Loucy (cell line): ENCODE measurements around the gene SLCO2B1.
A peak's percentile ranks its signal among the peaks of the same experiment; 100 is the strongest.

Experiments
- H2AFZ ChIP-seq: fragments of 200-600 bp; sonication (generic); 2 replicates; pipeline ENCODE4 v1.6.0; 2016; ENCODE audit warnings: antibody characterized with exemption, mild to moderate bottlenecking, low read length, moderate library complexity
- H3F3A ChIP-seq: fragments of 200-600 bp; 2 replicates; pipeline ENCODE4 v1.6.0; 2016; ENCODE audit warnings: antibody characterized with exemption, low read depth, mild to moderate bottlenecking
- H3K27me3 ChIP-seq: fragments of 200-600 bp; sonication (generic); 2 replicates; pipeline ENCODE4 v1.6.1; 2014; ENCODE audit warnings: low read length, mild to moderate bottlenecking; ENCODE audit not compliant: insufficient read depth, poor library complexity, severe bottlenecking
- H3K36me3 ChIP-seq: fragments of 200-600 bp; sonication (generic); 2 replicates; pipeline ENCODE4 v1.6.1; 2016; ENCODE audit warnings: low read length; ENCODE audit not compliant: insufficient read depth
- H3K4me1 ChIP-seq: fragments of 200-600 bp; sonication (generic); 2 replicates; pipeline ENCODE4 v1.5.1; 2014; ENCODE audit warnings: low read length, mild to moderate bottlenecking; ENCODE audit not compliant: insufficient read depth, poor library complexity, severe bottlenecking
- H3K4me2 ChIP-seq: fragments of 200-600 bp; sonication (generic); 2 replicates; pipeline ENCODE4 v1.6.0; 2014; ENCODE audit warnings: antibody characterized with exemption, low read length, low read depth, mild to moderate bottlenecking; ENCODE audit not compliant: poor library complexity, severe bottlenecking
- H3K4me3 ChIP-seq: fragments of 200-600 bp; sonication (generic); 2 replicates; pipeline ENCODE4 v1.5.1; 2014; ENCODE audit warnings: low read length, mild to moderate bottlenecking, mixed read lengths; ENCODE audit not compliant: poor library complexity, severe bottlenecking
- H3K79me2 ChIP-seq: fragments of 200-600 bp; sonication (generic); 2 replicates; pipeline ENCODE4 v1.6.1; 2014; ENCODE audit warnings: low read length; ENCODE audit not compliant: insufficient read depth
- H3K9ac ChIP-seq: fragments of 200-600 bp; sonication (generic); 2 replicates; pipeline ENCODE4 v1.6.0; 2014; ENCODE audit warnings: mild to moderate bottlenecking, low read depth, low read length, moderate library complexity; ENCODE audit not compliant: poor library complexity, severe bottlenecking
- H3K9me2 ChIP-seq: fragments of 200-600 bp; sonication (generic); replicated peaks from 2 replicates; pipeline ENCODE4 v1.6.1; 2016; ENCODE audit warnings: low read depth, low read length, mixed read lengths
- H3K9me3 ChIP-seq: fragments of 200-600 bp; sonication (generic); 2 replicates; pipeline ENCODE4 v1.6.1; 2014; ENCODE audit warnings: mild to moderate bottlenecking, antibody characterized with exemption, low read length, low read depth; ENCODE audit not compliant: insufficient read depth
- H4K20me1 ChIP-seq: fragments of 200-600 bp; sonication (generic); 2 replicates; pipeline ENCODE4 v1.6.0; 2014; ENCODE audit warnings: antibody characterized with exemption, low read length, mild to moderate bottlenecking; ENCODE audit not compliant: insufficient read depth, poor library complexity, severe bottlenecking
- EZH2phosphoT487 ChIP-seq: fragments of 200-600 bp; IDR thresholded peaks from 2 replicates; pipeline ENCODE4 v1.6.1; 2018; ENCODE audit warnings: antibody characterized with exemption, mild to moderate bottlenecking, moderate library complexity, borderline replicate concordance
- TF ChIP-seq, protein P1 (sequence below): fragments of 200-600 bp; sonication (generic); conservative IDR thresholded peaks from 2 replicates; pipeline ENCODE4 v1.5.1; 2014; ENCODE audit warnings: mild to moderate bottlenecking, antibody characterized with exemption, low read length

The SLCO2B1 gene

DNA sequence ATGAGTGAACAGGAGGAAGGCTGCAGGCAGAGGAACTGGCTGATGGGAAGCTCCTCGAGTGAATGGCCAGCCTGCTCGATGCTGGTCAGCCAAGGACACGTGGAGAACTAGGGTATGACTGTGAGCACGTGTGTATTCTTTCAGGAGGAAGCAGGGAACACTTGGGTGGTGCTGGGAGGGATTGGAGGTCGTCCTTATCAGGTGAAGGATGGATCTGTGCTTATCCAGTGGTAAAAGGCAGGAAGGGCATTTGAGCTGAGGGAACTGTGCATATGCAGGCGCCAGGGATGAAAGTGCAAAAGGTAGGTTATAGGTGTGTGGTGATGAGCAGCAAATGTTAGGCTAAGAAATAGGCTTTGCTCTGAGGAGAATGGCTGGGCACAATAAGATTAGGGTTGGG lies 9.7 kb upstream of the SLCO2B1 start:
- no peaks in the 10 kb centered on the region for H3K36me3 ChIP-seq
- no peaks in the 10 kb centered on the region for H4K20me1 ChIP-seq
- H3K4me1 ChIP-seq = peaks cover 18% of the 10 kb centered on the region
- TF ChIP-seq EZH2phosphoT487 = no peak
- TF ChIP-seq, protein P1, sequence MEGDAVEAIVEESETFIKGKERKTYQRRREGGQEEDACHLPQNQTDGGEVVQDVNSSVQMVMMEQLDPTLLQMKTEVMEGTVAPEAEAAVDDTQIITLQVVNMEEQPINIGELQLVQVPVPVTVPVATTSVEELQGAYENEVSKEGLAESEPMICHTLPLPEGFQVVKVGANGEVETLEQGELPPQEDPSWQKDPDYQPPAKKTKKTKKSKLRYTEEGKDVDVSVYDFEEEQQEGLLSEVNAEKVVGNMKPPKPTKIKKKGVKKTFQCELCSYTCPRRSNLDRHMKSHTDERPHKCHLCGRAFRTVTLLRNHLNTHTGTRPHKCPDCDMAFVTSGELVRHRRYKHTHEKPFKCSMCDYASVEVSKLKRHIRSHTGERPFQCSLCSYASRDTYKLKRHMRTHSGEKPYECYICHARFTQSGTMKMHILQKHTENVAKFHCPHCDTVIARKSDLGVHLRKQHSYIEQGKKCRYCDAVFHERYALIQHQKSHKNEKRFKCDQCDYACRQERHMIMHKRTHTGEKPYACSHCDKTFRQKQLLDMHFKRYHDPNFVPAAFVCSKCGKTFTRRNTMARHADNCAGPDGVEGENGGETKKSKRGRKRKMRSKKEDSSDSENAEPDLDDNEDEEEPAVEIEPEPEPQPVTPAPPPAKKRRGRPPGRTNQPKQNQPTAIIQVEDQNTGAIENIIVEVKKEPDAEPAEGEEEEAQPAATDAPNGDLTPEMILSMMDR = no peak
- H3K4me3 ChIP-seq = no peak overlapping the region
- no peaks in the 10 kb centered on the region for H3K9me2 ChIP-seq
- no peaks in the 10 kb centered on the region for H3K9me3 ChIP-seq
- no peak overlapping the region for H3K4me2 ChIP-seq
- peaks cover 5% of the 10 kb centered on the region; the same call in 1 of the 2 replicates for H3F3A ChIP-seq
- H2AFZ ChIP-seq = no peak overlapping the region
- no peaks in the 10 kb centered on the region for H3K79me2 ChIP-seq
- no peak overlapping the region for H3K9ac ChIP-seq
- H3K27me3 ChIP-seq = no peaks in the 10 kb centered on the region

DNA sequence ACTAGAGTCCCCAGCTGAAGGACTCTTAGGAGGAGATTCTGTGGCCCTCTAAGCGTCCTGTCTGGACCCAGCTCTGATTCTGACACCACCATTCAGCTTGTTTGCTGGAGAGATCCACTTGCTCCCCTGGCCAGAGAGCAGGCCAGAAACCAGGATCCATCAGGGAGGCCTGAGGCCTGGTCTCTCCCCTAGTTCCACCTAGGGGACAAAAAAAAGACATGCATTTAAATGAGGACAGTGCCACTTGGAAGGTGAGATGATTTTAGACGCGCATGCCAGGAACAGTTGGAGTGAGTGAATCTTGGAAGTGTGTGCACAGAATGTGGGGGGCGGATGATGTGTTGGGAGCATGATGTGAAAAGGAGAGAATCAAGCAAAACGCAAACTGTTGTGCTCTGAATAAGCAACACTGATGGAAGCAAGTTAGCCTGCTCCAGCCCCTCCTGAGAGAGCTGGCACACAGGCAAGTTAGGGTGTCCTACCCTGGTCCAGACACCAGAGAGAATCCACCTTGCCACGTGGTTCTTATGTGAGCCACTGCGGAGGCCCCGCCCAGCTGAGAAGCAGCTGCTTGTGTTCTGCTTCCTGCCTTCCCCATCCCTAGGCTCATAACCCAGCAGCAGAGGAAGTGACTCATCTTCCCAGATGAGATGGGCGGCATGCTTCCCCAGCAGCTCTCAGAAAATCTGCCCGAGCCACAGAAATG lies 8.0 kb upstream of the SLCO2B1 start:
- Histone ChIP-seq H3K9ac (peak overlapping the region; percentile 23), H3K9me2 (no peaks in the 10 kb centered on the region), H3K36me3 (no peaks in the 10 kb centered on the region), H4K20me1 (no peaks in the 10 kb centered on the region), H3K4me3 (peak overlapping the region; percentile 44), H3K79me2 (no peaks in the 10 kb centered on the region), H3K4me1 (peaks cover 18% of the 10 kb centered on the region), H2AFZ (peak overlapping the region; percentile 8), H3F3A (peaks cover 5% of the 10 kb centered on the region; the same call in 1 of the 2 replicates), H3K9me3 (no peaks in the 10 kb centered on the region), H3K27me3 (no peaks in the 10 kb centered on the region), H3K4me2 (peak overlapping the region; percentile 60)
- TF ChIP-seq, protein P1 = 0 out of 2 replicates have a peak, but pooled peaks have one; percentile 14
- no peak for TF ChIP-seq EZH2phosphoT487

DNA sequence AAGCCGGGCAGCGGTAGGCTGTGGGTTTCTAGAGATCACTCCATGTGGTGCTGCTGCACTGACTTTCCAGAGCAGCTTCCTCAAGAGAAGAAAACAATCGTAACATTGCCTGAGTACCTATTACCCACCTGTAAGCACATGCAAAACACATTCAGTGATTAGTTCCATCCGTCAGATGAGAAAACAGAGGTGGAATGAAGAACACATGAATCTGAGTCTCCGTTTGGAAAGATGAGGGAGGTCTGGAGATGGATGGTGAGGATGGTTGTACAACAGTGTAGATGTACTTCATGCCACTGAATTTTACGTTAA lies 7.5 kb upstream of the SLCO2B1 start:
- no peak overlapping the region for H3K9ac ChIP-seq

More for the DNA sequence above, 7.5 kb upstream of the SLCO2B1 start:
- Histone ChIP-seq H3K9me2 (no peaks in the 10 kb centered on the region), H3K79me2 (no peaks in the 10 kb centered on the region), H3K36me3 (no peaks in the 10 kb centered on the region), H3F3A (peaks cover 5% of the 10 kb centered on the region; the same call in 1 of the 2 replicates), H4K20me1 (no peaks in the 10 kb centered on the region), H3K27me3 (no peaks in the 10 kb centered on the region), H2AFZ (0 out of 2 replicates have a peak overlapping the region, but pooled peaks have one; percentile 5), H3K4me2 (peak overlapping the region; percentile 60), H3K9me3 (no peaks in the 10 kb centered on the region), H3K4me3 (peak overlapping the region; percentile 44), H3K4me1 (peaks cover 18% of the 10 kb centered on the region)
- TF ChIP-seq EZH2phosphoT487 = no peak
- TF ChIP-seq, protein P1 = no peak
